ENCODE data around the gene FAM171A2.

GRCh38 chr17:44308320-44308818 is 55.3 kb downstream of the FAM171A2 start, which contains the start of gene RUNDC3A:
- no peak for TF ChIP-seq CTCF (IDR thresholded peaks at IDR 0.05; ENCODE audit: low read length)
- no peak for TF ChIP-seq EZH2phosphoT487 (IDR thresholded peaks at IDR 0.05; ENCODE audit: low read length)
